Caco-2 (cell line): ENCODE results near the gene ARHGAP27. TPM values are rescaled to one million over a fixed set of nuclear protein-coding genes. Genes with fewer than 3 reads are reported as not detected.

Source experiments
- BruUV-seq: library from RNA; stranded (reverse); fragments of 400-500 nt; replicated peaks from 2 replicates; lab custom pipeline; 2021; lab: Mats Ljungman, UMichigan
- CTCF ChIA-PET: fragments of 300-600 bp; sonication (Branson Sonifier 250); formaldehyde crosslinking; loops from one replicate; lab custom pipeline; 2022; ENCODE audit warnings: antibody characterized with exemption; lab: Charles Lee
- POLR2A ChIA-PET: fragments of 300-600 bp; sonication (Branson Sonifier 250); formaldehyde crosslinking; loops from one replicate; lab custom pipeline; 2022; ENCODE audit warnings: antibody characterized with exemption; lab: Charles Lee
- DNase-seq, 2 experiments: peaks; one replicate each; pipeline versions ENCODE4 v3.0.0 to v3.0.0-alpha.2; 2020 to 2022
- H3K27me3 ChIP-seq: replicated peaks from 2 replicates; pipeline ENCODE4 v1.6.0; 2011; ENCODE audit warnings: low read length; ENCODE audit not compliant: control insufficient read depth, insufficient read depth
- H3K36me3 ChIP-seq: 2 replicates; pipeline ENCODE4 v1.5.1; 2011; ENCODE audit warnings: low read length; ENCODE audit not compliant: control insufficient read depth, insufficient read depth
- H3K4me1 ChIP-seq: fragments of 250-450 bp; sonication (Bioruptor Pico); 2 replicates; pipeline ENCODE4 v1.5.1; 2020; ENCODE audit warnings: mild to moderate bottlenecking
- H3K4me3 ChIP-seq: 2 replicates; pipeline ENCODE4 v1.5.1; 2011; ENCODE audit warnings: low read depth, mild to moderate bottlenecking, control low read depth, low read length
- H3K9me3 ChIP-seq: fragments of 250-450 bp; sonication (Bioruptor Pico); 2 replicates; pipeline ENCODE4 v1.5.1; 2020; ENCODE audit warnings: mild to moderate bottlenecking, moderate library complexity
- H3K27ac Mint-ChIP-seq: one replicate; pipeline ENCODE4 v1.8.0; 2022; ENCODE audit warnings: mixed read lengths; ENCODE audit not compliant: unreplicated experiment
- H3K27me3 Mint-ChIP-seq: one replicate; pipeline ENCODE4 v1.8.0; 2022; ENCODE audit warnings: mixed read lengths; ENCODE audit not compliant: insufficient read depth, unreplicated experiment
- H3K36me3 Mint-ChIP-seq: one replicate; pipeline ENCODE4 v1.8.0; 2022; ENCODE audit warnings: mild to moderate bottlenecking, mixed read lengths; ENCODE audit not compliant: insufficient read depth, unreplicated experiment
- H3K4me1 Mint-ChIP-seq: one replicate; pipeline ENCODE4 v1.8.0; 2022; ENCODE audit warnings: low read depth, mixed read lengths; ENCODE audit not compliant: unreplicated experiment
- H3K4me3 Mint-ChIP-seq: one replicate; pipeline ENCODE4 v1.8.0; 2022; ENCODE audit warnings: mild to moderate bottlenecking, moderate library complexity, mixed read lengths; ENCODE audit not compliant: unreplicated experiment
- H3K9me3 Mint-ChIP-seq: one replicate; pipeline ENCODE4 v1.8.0; 2022; ENCODE audit warnings: mixed read lengths; ENCODE audit not compliant: unreplicated experiment
- intact Hi-C: fragments of 100-400 bp; cut with micrococcal nuclease; formaldehyde crosslinking; loops from one replicate; pipeline ENCODE4 v1.10.0; 2022; ENCODE audit not compliant: unreplicated experiment
- total RNA-seq: library from RNA; stranded (reverse); gene quantifications from 2 replicates; pipeline ENCODE4 v1.2.3, GENCODE V29; 2022
- TF ChIP-seq, protein P1 (sequence below), 2 experiments: fragments of 200-600 bp in 1 of 2; IDR thresholded peaks; 1 replicate in 1 of 2; 2 replicates in 1 of 2; pipeline versions ENCODE4 v1.5.1 to v1.8.0; 2011 to 2022; ENCODE audit warnings: antibody characterized with exemption in 1 of 2, control low read depth in 1 of 2, inconsistent platforms in 1 of 2, low read depth in 1 of 2, low read length in 1 of 2, mild to moderate bottlenecking in 1 of 2, moderate library complexity in 1 of 2; ENCODE audit not compliant: insufficient read depth in 1 of 2, severe bottlenecking in 1 of 2, unreplicated experiment in 1 of 2

Gene ARHGAP27
- total RNA-seq, 1 experiment from 2014 or later = 35.9 TPM

DNA sequence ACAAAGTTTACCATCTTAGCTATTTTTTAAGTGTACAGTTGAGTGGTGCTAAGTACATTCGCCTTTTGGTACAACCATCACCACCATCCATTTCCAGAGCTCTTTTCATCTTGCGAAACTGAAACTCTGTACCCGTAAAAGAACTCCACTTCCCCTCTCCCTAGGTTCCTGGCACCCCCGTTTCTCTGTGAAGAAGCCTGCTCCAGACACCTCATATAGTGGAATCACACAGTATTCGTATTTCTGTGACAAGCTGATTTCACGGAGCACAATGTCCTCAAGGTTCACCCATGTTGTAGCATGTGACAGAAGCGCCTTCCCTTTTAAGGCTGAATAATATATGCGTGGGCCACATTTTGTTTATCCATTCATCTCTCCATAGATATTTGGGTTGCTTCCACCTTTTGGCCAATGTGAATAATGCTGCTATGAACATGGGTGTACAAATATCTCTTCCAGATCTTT lies 61.7 kb downstream of the ARHGAP27 start:
- Histone ChIP-seq H3K4me3 (peak overlapping the region; percentile 35), H3K36me3 (no peaks in the 10 kb centered on the region), H3K4me1 (peaks cover 35% of the 10 kb centered on the region), H3K9me3 (no peaks in the 10 kb centered on the region), H3K27me3 (no peaks in the 10 kb centered on the region)
- CTCF ChIA-PET = interaction anchor here (0.5 to 3.3 kb wide), 8 partner anchors 10 to 235 kb away, joined by 3 to 20 read pairs (median 6); partner anchors contain the start of genes ACBD4 and MAP3K14
- TF ChIP-seq, protein P1, sequence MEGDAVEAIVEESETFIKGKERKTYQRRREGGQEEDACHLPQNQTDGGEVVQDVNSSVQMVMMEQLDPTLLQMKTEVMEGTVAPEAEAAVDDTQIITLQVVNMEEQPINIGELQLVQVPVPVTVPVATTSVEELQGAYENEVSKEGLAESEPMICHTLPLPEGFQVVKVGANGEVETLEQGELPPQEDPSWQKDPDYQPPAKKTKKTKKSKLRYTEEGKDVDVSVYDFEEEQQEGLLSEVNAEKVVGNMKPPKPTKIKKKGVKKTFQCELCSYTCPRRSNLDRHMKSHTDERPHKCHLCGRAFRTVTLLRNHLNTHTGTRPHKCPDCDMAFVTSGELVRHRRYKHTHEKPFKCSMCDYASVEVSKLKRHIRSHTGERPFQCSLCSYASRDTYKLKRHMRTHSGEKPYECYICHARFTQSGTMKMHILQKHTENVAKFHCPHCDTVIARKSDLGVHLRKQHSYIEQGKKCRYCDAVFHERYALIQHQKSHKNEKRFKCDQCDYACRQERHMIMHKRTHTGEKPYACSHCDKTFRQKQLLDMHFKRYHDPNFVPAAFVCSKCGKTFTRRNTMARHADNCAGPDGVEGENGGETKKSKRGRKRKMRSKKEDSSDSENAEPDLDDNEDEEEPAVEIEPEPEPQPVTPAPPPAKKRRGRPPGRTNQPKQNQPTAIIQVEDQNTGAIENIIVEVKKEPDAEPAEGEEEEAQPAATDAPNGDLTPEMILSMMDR (IDR thresholded peaks at IDR 0.05; ENCODE audit: insufficient read depth in 1 of 2, low read depth in 1 of 2, low read length in 1 of 2, severe bottlenecking in 1 of 2, unreplicated experiment in 1 of 2) = no peak
- no peaks in the 10 kb centered on the region for H3K9me3 Mint-ChIP-seq
- H3K4me3 Mint-ChIP-seq = peak overlapping the region; percentile 74
- H3K4me1 Mint-ChIP-seq = peaks cover 27% of the 10 kb centered on the region
- DNase-seq = no peak
- H3K27ac Mint-ChIP-seq = peak overlapping the region; percentile 96
- no peaks in the 10 kb centered on the region for H3K27me3 Mint-ChIP-seq
- POLR2A ChIA-PET = interaction anchor here (0.6 to 4.4 kb wide), 12 partner anchors 11 to 595 kb away, joined by 3 to 66 read pairs (median 6); partner anchors contain the start of genes HEXIM1 and MAP3K14
- peaks cover 11% of the 10 kb centered on the region for H3K36me3 Mint-ChIP-seq
- intact Hi-C loops = loop anchor here (1.0 to 5.0 kb wide), 2 partner anchors 54 to 224 kb away; partner anchors contain the start of genes HEXIM1 and MAP3K14
- BruUV-seq = no TSS peak

GRCh38 chr17:45369421-45369820 lies 63.2 kb downstream of the ARHGAP27 start:
- ChIA-PET CTCF (interaction anchor here (0.6 kb wide), 1 partner anchor 150 kb away, joined by 3 read pairs; no protein-coding TSS in a partner anchor), POLR2A (interaction anchor here (4.4 kb wide), 1 partner anchor 53 kb away, joined by 66 read pairs; the partner anchor contains the start of gene MAP3K14)
- Mint-ChIP-seq H3K4me3 (no peak overlapping the region), H3K27me3 (no peaks in the 10 kb centered on the region), H3K27ac (peak overlapping the region; percentile 50), H3K4me1 (peaks cover 27% of the 10 kb centered on the region), H3K36me3 (peaks cover 11% of the 10 kb centered on the region), H3K9me3 (no peaks in the 10 kb centered on the region)
- Histone ChIP-seq H3K9me3 (no peaks in the 10 kb centered on the region), H3K27me3 (no peaks in the 10 kb centered on the region), H3K4me1 (peaks cover 34% of the 10 kb centered on the region), H3K36me3 (no peaks in the 10 kb centered on the region), H3K4me3 (no peak overlapping the region)
- intact Hi-C loops = no loop called here
- BruUV-seq = no TSS peak
- DNase-seq = no peak
- TF ChIP-seq, protein P1 (IDR thresholded peaks at IDR 0.05; ENCODE audit: insufficient read depth in 1 of 2, low read depth in 1 of 2, low read length in 1 of 2, severe bottlenecking in 1 of 2, unreplicated experiment in 1 of 2) = no peak

- no peaks in the 10 kb centered on the region for H3K27me3 ChIP-seq
- H3K4me3 ChIP-seq = no peak overlapping the region
- Mint-ChIP-seq H3K36me3 (peaks cover 11% of the 10 kb centered on the region), H3K4me3 (no peak overlapping the region), H3K4me1 (peaks cover 21% of the 10 kb centered on the region), H3K27me3 (no peaks in the 10 kb centered on the region), H3K9me3 (no peaks in the 10 kb centered on the region), H3K27ac (no peak overlapping the region)
- DNase-seq = no peak
- H3K9me3 ChIP-seq = no peaks in the 10 kb centered on the region
- intact Hi-C loops = no loop called here
- peaks cover 28% of the 10 kb centered on the region for H3K4me1 ChIP-seq
- BruUV-seq = no TSS peak
- H3K36me3 ChIP-seq = no peaks in the 10 kb centered on the region
- POLR2A ChIA-PET = no interaction called here
- TF ChIP-seq, protein P1 (IDR thresholded peaks at IDR 0.05; ENCODE audit: insufficient read depth in 1 of 2, low read depth in 1 of 2, low read length in 1 of 2, severe bottlenecking in 1 of 2, unreplicated experiment in 1 of 2) = no peak
- CTCF ChIA-PET = no interaction called here
Measured at GRCh38 chr17:45368651-45369050, 64.0 kb downstream of the ARHGAP27 start.
